GM12801 (cell line): ENCODE measurements around the gene PKD1L1.

ENCODE experiments used
- CTCF ChIP-seq: IDR thresholded peaks from one replicate; pipeline ENCODE4 v1.5.1; 2011; ENCODE audit warnings: control low read depth; ENCODE audit not compliant: insufficient read length; ENCODE audit errors: extremely low read depth

The PKD1L1 gene

GRCh38 chr7:47881256-47881655, 67.0 kb downstream of the PKD1L1 start:
- TF ChIP-seq CTCF = no peak

- no peak for TF ChIP-seq CTCF
Observed at GRCh38 chr7:47878662-47879061, 69.6 kb downstream of the PKD1L1 start.

- TF ChIP-seq CTCF = no peak
Observed at GRCh38 chr7:47877336-47877735, 70.9 kb downstream of the PKD1L1 start.

GRCh38 chr7:47875998-47876744, 72.1 kb downstream of the PKD1L1 start:
- no peak for TF ChIP-seq CTCF

- no peak for TF ChIP-seq CTCF
Observed at GRCh38 chr7:47875406-47875805, 72.9 kb downstream of the PKD1L1 start.

- TF ChIP-seq CTCF = no peak
Observed at GRCh38 chr7:47873762-47874161, 74.5 kb downstream of the PKD1L1 start.

- no peak for TF ChIP-seq CTCF
Observed at GRCh38 chr7:47867286-47867685, 81.0 kb downstream of the PKD1L1 start.
